Daoy (cell line): ENCODE data around the gene ASCC2. TPM values are rescaled to one million over a fixed set of nuclear protein-coding genes. Genes with fewer than 3 reads are reported as not detected.
"Not testable (repeated sequence)": the region's sequence is repeated elsewhere in the genome, so short reads cannot be mapped to it uniquely, and the experiment has no call there.

Experiments used
- DNase-seq: peaks from one replicate; pipeline ENCODE4 v3.0.0-alpha.2; 2015; ENCODE audit warnings: low read depth
- total RNA-seq: library from RNA; depleted of rRNA; stranded (reverse); fragments of >200 nt; shearing (Covaris generic); gene quantifications from 2 replicates; pipeline ENCODE4 v1.2.3, GENCODE V29; 2014; rRNA removed

Gene ASCC2
- 35.2 and 35.3 TPM in 2 replicates for total RNA-seq

- peak; percentile 98 for DNase-seq
Observed at GRCh38 chr22:29837741-29838598, at the start of gene ASCC2. TSS of gene ASCC2 (minus strand) at chr22:29838274. CDS start at chr22:29832325, 5,949 bp downstream.

DNA sequence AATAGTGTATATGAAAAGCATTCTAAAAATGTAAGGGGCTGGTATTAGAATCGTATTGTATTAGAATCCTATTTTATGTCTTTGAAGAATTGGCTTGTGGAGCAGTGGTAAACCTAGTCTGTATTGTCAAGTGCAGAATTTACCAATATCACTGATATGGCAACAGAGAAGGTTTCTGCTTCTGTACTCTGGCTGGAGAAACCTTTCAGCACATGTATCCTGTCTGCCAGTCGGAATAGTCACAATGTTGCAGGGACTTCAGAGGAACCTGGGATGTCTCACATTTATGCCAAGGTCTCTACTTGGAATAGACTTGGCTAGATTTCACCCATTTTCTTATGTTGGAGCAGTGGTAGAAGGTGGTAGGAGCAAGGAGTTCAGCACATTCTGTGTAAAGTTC is 49.3 kb upstream of the ASCC2 start:
- DNase-seq = no peak

DNA sequence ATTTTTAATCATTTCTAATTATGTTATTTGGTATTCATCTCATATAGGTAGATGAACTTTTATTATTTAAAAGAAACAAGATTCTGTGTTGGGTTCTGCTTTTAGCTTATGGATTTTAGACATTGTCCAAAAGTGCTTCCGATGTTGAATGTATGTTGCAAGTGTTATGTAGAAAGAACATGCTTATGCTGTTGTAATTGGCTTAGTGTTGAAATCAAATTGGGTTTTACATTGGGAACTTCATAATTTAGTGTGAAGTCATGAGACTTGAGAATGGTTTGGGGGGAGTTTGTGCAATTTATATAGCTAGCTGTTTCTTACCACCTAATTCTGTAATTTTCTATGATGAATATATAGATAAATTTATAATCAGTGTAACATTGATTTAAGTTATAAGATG is 48.5 kb upstream of the ASCC2 start:
- DNase-seq = no peak

- DNase-seq = no peak
Observed at GRCh38 chr22:29885610-29886009, 47.5 kb upstream of the ASCC2 start.

GRCh38 chr22:29883775-29884097 is 45.7 kb upstream of the ASCC2 start:
- DNase-seq = no peak

GRCh38 chr22:29883045-29883774 is 45.1 kb upstream of the ASCC2 start, which contains the start of gene MTMR3:
TSS of gene MTMR3 (plus strand) at chr22:29883174. CDS start at chr22:29971060, 87,886 bp downstream.
- peak; percentile 96 for DNase-seq

GRCh38 chr22:29882716-29883044 is 44.6 kb upstream of the ASCC2 start:
- DNase-seq = no peak

- DNase-seq = peak; percentile 13
Observed at GRCh38 chr22:29879753-29880152, 41.7 kb upstream of the ASCC2 start.

DNA sequence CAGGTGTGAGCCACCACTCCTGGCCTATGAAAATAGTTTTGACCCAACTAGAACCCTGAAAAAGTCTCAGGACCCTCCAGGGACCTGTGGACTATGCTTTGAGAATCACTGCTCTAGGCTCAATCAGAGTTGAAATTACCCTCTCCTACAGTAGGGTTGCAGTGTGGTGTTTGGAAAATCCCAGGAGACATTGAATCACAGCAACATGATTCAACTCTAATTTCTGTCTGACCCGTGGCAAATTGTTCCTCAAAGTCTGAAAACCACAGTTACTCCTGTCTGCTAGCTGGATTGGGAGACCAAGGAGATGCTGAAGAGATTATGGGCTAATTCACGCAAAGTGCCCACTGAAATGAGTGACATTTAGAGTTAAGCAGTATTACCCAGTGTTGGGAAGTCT is 39.5 kb upstream of the ASCC2 start:
- peak; percentile 53 for DNase-seq

GRCh38 chr22:29873943-29874342 is 35.9 kb upstream of the ASCC2 start:
- DNase-seq = no peak

DNA sequence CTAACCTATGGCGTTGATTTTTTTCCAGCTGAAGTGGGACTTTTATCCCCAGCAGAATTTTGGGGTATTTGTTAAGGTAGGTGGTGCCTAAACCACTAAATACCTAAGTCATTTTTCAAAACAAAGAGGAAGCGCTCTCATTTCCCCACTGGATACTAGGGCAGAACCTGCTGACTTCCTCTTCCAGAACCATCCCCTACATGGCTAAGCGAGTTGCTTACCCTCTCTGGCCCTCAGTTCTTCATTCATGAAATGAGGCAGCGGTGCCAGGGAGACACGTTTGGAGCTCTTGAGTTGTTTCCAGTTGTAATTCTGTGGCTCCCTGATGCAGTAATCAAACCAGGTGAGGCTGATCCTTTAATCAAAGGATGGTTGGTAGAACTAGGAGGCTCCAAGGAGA is 34.9 kb upstream of the ASCC2 start:
- DNase-seq = no peak

- no peak for DNase-seq
Observed at GRCh38 chr22:29872144-29872893, 34.2 kb upstream of the ASCC2 start.

- DNase-seq = no peak
Observed at GRCh38 chr22:29871684-29872083, 33.6 kb upstream of the ASCC2 start.

- DNase-seq = no peak
Observed at GRCh38 chr22:29870574-29870973, 32.5 kb upstream of the ASCC2 start.

DNA sequence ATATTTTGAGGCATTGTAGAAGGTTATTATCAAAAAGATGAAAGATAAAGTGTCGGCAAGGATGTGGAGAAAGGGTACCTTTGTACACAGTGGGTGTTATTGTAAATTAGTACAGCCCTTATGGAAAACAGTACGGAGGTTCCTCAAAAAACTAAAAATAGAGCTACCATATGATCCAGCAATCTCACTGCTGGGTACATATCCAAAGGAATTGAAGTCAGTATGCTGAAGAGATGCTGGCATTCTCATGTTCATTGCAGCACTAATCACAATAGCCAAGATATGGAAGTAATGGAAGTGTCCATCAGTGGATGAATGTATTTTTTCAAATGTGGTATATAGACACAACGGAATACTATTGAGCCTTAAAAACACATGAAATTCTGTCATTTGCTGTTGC is 29.8 kb upstream of the ASCC2 start:
- DNase-seq = no peak

DNA sequence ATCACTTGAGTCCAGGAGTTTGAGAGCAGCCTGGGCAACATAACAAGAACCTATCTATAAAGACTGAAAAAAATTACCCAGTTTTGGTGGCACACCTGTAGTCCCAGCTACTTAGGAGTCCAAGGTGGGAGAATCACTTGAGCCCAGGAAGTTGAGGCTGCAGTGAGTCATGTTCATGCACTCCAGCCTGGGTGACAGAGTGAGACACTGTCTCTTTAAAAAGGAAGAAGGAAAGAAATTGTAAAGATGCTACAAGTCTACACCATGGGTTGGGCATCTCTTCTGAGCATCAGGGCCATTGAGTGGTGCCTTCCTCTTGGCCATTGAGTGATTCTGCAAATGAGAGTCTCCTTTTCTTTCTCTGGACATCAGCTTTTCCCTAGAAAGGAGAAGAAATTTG is 29.2 kb upstream of the ASCC2 start:
- no peak for DNase-seq

GRCh38 chr22:29865572-29865971 is 27.5 kb upstream of the ASCC2 start:
- DNase-seq = not testable (repeated sequence)

DNA sequence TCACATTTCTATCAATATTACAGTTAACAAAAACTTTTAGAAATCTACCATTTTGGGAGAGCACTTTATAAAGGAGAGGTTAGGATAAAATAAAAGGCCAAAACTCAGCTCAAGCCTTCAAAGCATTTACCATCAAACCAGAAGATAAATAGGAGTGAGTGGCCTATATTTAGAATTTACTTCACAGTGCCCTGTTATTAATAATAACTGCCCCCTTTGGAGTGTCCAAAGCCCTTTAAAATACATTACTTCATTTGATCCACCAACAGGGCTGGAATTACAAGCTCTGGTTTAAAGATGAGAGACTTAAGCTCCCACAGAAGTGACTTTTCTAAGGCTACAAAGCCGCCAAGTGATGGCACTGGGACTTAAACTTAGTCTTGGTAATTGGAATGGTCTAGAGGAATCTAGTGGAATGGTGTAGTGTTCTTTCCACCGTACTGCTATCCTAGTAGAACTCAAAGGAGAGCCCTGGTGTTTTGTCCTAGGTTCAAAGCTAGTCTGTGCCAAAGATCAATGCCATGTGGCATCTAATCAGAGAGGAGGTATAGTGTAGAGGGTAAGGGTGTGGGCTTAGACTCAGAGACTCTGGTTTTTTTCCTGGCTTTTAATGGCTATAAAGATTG is 23.7 kb upstream of the ASCC2 start:
- no peak for DNase-seq

- DNase-seq = no peak
Observed at GRCh38 chr22:29860006-29860766, 22.1 kb upstream of the ASCC2 start.

- DNase-seq = not testable (repeated sequence)
Observed at GRCh38 chr22:29859030-29859429, 21.0 kb upstream of the ASCC2 start.

DNA sequence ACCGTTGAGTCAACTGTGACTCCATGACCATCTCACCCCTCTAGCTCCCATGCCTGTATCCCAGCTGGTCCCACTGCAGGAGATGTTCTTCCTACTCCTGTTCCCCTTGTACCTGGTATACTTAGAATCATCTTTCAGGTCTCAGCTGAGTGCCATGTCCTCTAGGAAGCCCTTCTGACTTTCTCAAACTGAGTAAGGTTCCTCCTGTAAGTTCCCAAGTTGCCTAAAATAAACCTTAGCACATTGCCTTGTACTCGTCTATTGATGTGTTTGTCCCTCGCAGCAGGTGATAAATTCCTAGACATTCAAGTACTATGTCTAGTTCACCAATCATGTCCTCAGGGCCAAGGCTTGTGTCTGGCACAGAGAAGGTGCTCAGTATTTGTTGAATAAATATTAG is 18.4 kb upstream of the ASCC2 start:
- DNase-seq = no peak
